HUDEP-2 (cell line): ENCODE measurements around the gene NSMF.
A peak's percentile ranks its signal among the peaks of the same experiment; 100 is the strongest.
"Not testable (repeated sequence)": the region's sequence is repeated elsewhere in the genome, so short reads cannot be mapped to it uniquely, and the experiment has no call there.

Experiments
- DNase-seq, 76 experiments: peaks; one replicate each; lab custom pipeline; 2025; ENCODE audit not compliant: unreplicated experiment in 76 of 76; lab: John Stamatoyannopoulos, UW

The NSMF gene

DNA sequence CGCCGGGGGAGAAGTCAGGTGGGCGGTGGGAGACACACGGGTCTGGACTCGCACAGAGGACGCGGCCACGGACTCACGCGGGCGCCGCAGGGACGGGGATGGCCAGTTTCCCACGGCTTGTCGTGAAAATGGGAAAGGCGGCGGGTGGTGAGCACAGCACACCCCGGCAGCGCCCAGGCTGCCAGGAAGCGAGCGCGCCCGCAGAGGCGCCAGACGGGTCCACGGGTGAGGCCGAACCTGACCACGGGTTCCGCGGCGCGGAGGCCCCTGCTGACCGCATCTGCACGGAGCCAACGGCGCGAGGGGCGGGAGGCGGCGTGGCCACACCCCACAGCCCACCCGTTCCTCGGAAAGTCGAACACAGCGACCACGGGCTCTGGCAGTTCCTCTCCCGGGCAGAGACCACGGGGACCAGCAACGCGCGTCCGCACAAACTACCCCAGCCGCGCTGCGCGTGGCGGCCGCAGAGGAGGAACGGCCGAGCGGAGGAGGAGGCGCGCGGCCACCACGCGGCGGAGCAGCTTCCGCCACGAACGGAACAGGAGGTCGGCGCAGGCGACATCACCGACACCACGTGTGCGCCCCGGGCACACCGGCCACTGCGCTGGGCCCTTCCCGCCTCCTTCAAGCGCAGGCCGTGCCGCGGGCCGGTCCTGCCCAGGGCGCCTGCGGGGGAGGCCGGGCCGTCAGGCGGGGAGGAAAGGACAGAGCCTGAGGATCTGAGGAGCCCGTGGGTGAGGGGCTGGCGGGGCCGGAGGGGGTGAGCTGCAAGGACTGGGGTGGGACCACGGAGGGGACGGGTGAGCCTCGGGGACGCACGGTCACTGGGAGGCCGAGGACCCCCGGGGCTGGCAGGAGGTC lies 41.7 kb downstream of the NSMF start:
- DNase-seq: no peak

DNA sequence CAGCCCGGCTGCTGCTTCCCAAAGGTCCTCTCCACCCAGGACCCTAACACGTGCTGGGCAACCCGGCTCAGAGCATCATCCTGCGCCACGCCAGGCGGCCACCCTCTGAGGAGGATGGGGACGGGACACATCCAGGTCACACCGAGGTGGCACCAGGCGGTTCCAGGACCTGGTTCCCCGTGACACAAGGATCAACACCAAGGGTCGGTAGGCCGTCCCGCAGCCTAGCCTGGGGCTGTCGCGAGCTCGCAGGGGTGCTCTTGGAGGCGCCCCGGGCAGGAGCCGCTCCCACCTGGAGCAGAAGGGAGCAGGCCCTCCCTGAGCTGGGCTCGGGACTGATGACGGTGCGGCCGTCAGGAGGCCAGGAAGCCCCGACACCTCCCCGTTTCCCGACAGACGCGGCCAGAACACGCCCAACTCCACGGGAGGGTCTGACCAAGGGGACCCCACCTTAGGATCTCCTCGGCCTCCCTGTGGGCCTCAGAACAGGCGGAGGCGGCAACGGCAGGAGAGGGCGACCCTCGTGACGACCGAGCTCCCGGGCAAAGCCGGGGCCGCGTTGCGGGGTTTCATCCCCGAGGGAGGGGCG lies 42.5 kb downstream of the NSMF start:
- no peak for DNase-seq

GRCh38 chr9:137416006-137416562 lies 43.0 kb downstream of the NSMF start:
- no peak for DNase-seq

- DNase-seq: no peak
Observed at GRCh38 chr9:137415451-137415850, 43.7 kb downstream of the NSMF start.

DNA sequence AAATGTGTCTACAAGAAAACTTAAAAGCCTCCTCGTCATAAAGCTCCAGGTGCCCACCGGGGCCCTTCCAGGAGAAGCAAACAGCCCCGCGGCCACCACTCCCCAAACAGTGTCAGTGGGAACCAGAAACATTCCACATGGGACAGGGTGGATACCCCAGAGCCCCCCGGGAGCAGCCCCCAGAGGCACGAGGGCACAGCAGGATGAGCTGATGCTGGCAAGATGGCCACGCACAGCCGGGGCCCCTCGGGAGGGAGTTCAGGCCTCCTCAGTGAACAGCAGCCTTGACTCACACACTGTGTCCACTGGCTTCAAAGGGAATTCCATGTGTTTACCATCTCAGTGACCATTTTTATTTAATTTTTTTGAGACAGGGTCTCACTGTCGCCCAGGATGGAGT lies 46.7 kb downstream of the NSMF start:
- DNase-seq: no peak

DNA sequence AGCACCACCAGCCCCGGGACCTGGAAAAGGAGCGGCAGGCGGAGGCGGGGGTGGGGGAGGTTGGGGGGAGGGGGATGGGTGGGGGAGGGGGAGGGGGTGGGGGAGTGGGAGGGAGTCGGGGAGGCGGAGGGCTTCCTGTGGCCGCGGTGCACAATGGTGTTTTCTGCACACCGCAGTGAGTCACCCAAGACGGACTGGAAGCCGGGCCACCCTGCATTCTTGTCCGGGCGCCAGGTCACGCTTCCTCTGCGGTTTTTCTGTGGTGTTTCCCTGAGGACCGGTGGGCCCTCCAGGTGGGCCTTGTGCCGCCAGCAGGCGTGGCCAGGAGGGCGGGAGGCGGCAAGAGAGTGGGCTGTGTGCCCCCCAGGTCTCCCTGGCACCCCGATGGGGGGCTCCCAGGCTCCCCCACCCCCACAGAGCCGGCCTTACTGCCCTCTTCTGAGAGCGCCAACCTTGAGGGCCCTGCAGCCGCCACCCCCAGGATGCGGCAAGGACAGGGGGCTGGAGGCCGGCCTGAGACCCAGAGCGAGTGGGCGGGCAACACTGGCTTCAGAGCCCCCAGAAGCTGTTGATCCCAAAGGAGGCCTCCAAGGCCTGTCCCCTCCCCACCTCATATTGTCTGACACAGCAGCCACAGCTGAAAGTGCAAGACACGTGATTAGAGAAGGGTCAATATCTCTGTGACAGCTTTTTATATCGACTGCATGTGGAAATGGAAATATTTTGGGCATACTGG lies 47.3 kb downstream of the NSMF start:
- DNase-seq: peak in 70 of 76 experiments; percentile 12 to 85 (median 68)

GRCh38 chr9:137411260-137411644 lies 47.9 kb downstream of the NSMF start:
- no peak for DNase-seq

GRCh38 chr9:137410891-137411249 lies 48.3 kb downstream of the NSMF start:
- no peak for DNase-seq

GRCh38 chr9:137410236-137410890 lies 48.8 kb downstream of the NSMF start:
- DNase-seq: not testable (repeated sequence)

GRCh38 chr9:137409515-137409914 lies 49.6 kb downstream of the NSMF start:
- DNase-seq: no peak

- DNase-seq: no peak
Observed at GRCh38 chr9:137408651-137409405, 50.3 kb downstream of the NSMF start.

- no peak for DNase-seq
Observed at GRCh38 chr9:137407590-137408300, 51.4 kb downstream of the NSMF start.

DNA sequence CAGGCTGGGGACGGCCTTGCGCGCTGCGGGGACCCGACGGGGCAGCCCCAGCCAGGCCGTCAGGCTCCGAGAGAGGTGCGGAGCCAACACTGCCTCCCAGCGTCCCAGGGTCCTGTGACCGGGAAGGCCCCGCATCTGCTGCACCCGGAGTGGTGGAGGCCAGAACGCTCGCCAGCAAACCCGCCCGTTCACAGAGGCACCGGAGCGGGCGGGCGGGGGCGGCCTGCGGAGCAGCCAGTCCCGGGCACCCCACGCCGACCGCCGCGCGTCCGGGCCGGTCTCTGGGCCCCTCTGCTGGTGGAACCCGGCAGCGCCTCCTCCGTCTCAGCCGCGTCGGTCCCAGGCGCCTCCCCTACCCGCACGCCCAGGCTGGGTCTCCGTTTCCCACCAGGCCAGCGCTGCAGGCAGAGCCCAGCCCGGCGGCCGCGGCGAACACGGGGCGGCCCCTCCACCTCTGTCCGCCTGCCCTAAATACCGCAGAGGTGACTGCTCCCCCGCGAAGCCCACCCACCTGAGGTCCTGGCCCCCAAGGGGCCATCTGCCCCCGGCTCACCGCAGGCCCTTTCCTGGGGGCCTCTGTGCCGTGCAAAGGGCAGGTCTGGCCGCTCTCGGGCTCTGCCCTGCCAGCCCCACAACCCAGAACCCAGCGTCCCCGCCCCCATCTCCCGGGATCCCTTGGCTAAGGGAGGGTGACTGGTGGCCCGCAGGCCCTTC lies 52.1 kb downstream of the NSMF start:
- peak in 60 of 76 experiments; percentile 5 to 80 (median 44) for DNase-seq

- DNase-seq: peak in 39 of 76 experiments; percentile 9 to 69 (median 37)
Observed at GRCh38 chr9:137406085-137406760, 52.9 kb downstream of the NSMF start.

- DNase-seq: peak in 28 of 76 experiments; percentile 6 to 57 (median 32)
Observed at GRCh38 chr9:137405677-137406081, 53.5 kb downstream of the NSMF start.

- DNase-seq: no peak
Observed at GRCh38 chr9:137404961-137405567, 54.1 kb downstream of the NSMF start.

- DNase-seq: no peak
Observed at GRCh38 chr9:137403269-137403668, 55.9 kb downstream of the NSMF start.

DNA sequence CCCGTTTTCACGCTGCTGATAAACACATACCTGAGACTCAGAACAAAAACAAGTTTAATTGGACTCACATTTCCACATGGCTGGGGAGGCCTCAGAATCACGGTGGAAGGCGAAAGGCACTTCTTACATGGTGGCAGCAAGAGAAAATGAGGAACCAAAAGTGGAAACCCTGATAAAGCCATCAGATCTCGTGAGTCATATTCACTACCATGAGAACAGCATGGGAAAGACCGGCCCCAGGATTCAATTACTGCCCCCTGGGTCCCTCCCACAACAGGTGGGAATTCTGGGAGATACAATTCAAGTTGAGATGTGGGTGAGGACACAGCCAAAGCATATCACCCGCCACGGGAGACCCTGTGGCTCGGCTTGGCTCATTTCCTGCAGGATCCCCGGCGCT lies 56.4 kb downstream of the NSMF start:
- DNase-seq: no peak
